Left renal pelvis (tissue), 4 donors: ENCODE measurements around the gene KLHL35. TPM values are rescaled to one million over a fixed set of nuclear protein-coding genes. Genes with fewer than 3 reads are reported as not detected.

ENCODE experiments used
- DNase-seq, 4 donors: peaks; one replicate each; pipeline ENCODE4 v3.0.0-alpha.2; 2013; ENCODE audit warnings: low read depth in 4 of 4, low spot score in 3 of 4
- polyA plus RNA-seq, 4 donors: library from polyadenylated mRNA; unstranded; fragments of 120-200 nt; gene quantifications; one replicate each; pipeline ENCODE4 v1.2.1, GENCODE V29; 2013; ENCODE audit not compliant: insufficient read length in 4 of 4

Gene KLHL35
- polyA plus RNA-seq = 1 to 10 TPM in 1 of 4 donors, under 1 TPM in 3; 0.57 to 2.4 (median 0.69) TPM

DNA sequence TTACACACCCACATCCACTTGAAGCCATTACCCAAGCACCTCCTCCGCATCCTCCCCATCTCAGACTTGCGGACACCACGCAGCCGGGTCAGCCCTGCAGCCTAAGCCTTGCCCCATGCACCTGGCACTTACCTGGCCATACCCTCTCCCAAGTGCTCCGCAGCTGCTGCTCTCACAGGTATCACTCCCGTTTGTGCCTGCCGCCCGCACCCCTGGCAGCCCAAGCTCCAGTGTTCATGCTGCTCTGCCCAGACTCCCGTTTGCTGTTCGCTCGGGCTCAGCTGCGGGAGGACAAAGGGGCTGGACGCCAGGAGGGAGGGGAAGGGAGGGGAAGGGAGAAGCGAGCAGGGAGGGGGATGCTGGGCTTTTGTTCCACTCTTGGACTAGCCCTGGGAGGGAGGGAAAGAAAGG is at the start of gene KLHL35:
Gene KLHL35, minus strand, starts transcription at position 293 of the 411 bp plus-strand sequence. CDS start 2,574 bp downstream, outside the sequence.
- no peak for DNase-seq

DNA sequence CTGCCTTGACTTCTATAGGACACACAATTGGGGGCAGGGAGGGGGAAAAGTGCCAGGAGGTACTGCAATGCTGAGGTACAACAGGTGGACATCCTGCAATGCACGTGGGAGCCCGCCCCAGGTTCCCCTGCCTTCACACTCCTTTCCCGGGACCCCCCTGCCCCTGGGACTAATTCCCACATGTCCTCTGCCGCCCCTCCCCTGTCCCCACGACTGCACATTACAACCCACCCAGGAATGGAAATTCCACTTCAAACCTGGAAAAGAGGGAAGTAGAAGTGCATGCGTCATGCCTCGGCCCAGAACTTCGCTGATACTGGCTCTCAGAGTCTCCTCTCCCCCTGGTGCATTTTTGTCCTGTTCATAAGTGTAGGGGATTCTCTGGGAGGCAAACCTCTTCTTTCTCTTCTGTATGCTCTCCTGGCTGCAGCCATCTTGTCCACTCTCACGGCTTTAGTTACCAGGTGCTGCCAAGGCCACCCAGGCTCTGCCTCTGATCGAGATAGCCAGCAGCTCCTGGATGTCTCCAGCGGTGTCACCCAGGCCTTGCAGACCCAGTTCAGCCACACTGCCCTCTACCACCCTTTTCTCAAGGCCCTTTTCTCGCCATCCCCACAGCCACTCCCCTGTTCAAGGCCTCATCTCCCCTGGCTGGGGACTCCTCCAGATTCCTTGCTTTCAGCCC is 49.1 kb upstream of the KLHL35 start:
- no peak for DNase-seq

- no peak for DNase-seq
Measured at GRCh38 chr11:75481223-75481921, 48.4 kb upstream of the KLHL35 start.

DNA sequence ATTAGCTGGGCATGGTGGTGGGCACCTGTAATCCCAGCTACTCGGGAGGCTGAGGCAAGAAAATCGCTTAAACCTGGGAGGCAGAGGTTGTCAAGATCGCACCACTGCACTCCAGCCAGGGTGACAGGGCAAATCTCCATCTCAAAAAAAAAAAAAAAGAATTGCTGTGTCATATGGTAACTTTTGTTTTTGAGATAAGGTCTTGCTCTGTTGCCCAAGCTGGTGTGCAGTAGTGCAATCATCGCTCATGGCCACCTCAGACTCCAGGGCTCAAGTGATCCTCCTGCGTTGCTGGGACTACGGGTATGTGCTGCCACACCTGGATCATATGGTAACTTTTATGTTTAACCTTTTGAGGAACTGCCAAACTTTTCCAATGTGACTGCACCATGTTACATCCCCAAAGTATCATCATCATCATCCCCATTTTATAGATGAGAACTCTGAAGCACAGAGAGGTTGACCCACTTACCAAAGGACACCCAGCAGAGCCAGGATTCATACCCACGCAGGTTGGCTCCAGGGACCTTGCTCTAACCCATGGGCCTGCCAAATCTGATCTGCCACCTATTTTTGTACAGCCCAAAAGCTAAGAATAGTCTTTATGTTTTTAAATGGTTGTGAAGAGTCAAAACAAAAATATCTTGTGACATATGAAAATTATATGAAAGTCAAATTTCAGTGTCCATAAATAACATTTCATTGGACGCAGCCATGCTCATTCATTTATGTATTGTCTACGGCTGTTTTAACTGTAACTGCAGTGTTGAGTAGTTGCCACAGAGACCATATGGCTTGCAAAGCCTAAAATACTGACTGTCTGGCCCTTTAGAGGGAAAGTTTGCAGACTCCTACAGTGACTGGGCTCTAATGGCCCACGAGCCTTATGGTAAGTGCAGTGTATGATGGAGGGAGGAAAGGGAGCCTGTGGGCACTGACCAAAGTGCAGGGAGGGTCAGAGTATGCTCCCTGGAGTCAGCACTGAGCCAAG is 47.5 kb upstream of the KLHL35 start:
- DNase-seq = no peak

DNA sequence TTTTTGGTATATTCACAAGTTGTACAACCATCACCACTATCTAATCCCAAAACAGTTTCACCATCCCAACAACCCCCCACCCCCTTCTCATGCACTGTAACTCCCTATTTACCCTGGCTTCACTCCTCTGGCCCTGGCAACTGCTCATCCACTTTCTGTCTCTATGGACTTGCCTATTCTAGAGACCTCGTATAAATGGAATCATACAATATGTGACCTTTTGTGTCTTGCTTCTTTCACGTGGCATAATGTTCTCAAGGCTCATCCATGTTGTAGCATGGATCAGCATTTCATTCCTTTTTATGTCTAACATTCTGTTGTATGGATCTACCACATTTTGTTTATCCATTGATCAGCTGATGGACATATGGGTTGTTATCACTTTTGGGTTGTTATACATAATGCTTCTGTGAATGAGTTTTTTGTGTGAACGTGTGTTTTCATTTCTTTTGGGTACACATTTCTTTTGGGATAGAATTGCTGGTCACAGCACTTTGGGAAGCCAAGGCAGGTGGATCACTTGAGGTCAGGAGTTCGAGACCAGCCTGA is 46.7 kb upstream of the KLHL35 start:
- DNase-seq = no peak

DNA sequence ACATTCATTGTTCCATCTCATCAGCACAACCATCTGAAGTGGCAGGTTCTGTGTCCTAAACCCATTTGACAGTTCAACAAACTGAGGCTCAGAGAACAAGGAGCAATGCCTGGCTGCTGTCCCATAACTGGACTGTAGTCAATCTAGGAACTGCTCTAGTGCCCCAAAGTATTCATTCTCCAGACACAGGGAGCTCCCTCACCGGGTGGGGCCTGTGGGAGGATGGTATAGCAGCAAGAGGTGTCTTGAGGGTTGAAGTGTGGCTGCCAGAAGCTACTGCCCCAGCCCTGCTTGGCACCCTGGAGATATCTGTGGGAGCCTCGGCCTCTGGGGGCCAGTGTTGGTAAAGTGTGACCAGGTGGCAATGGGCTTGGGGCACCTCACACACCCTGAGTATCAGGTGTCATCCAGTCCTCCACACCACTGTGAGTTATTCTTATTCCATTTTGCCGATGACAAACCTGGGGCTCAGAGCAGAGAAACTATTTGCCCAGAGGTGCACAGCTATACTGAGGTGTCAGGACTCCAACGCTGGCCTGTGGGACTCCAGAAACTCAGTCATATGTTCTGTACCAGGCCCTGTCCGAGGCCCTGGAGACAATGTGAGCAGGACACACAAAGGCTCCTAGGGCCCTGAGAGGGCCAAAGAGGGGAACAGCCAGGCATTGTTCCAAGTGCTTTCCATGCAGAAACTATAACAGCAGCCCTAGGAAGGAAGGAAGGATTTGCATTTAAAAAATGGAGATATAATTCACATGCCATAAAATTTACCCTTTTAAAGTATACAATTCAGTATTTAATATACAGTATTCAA is 46.0 kb upstream of the KLHL35 start:
- no peak for DNase-seq

DNA sequence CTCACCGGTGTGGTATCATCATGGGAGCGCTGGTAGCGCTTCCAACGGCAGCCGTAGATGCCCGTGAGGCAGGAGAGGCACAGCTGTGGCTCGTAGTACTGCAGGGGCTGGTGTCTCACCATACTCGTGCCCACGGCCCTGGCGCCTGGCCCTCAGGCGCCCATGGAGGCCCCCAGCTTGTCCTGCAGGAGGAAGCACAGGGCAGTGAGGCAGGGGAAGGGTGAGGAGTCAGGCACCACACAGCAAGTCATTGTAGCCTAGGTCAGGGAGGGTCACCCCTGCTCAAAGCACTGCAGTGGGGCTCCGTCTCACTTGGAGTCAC is 44.6 kb upstream of the KLHL35 start:
- DNase-seq = no peak

- DNase-seq = no peak
Measured at GRCh38 chr11:75476739-75477613, 44.0 kb upstream of the KLHL35 start.

GRCh38 chr11:75475767-75476650 is 43.0 kb upstream of the KLHL35 start:
- DNase-seq = no peak

- DNase-seq = no peak
Measured at GRCh38 chr11:75474878-75475766, 42.1 kb upstream of the KLHL35 start.

DNA sequence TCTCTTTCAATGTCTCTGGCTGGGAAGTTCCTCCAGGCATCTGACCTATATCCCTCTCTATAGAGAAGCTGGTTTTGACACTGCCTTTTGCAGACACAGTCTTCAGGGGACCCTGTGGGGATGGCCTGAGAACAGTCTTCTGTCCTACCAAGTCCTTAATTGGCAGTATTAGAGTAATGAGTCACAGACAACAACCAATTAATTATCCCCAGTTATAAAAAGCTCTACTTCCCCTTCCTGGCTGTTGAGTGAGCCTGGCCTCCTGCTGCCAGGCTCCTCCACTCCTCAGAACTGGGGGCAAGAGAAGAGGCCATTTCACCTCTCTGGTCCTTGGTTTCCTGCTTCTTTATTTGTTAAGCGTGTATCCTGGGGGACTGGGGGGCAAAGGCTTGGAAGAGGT is 41.2 kb upstream of the KLHL35 start:
- DNase-seq = no peak

DNA sequence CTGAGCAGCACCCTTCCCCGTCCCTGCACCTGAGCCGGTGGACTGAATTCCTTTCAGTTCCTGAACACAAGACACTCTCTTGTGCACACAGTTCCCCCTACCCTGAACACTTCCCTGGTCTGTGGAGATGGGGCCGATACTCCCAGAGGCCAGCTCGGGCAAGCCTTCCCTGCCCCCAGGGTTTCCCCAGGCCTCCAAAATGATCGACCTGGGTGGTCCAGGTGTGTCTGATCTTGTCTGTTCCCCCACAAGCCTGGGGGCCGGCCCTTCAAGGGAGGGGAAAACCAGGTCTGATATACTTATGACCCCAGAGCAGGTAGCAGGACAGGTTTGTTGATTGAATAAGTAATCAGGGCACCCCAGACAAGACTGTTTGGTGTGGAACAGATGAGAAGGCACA is 40.7 kb upstream of the KLHL35 start:
- DNase-seq = no peak

- no peak for DNase-seq
Measured at GRCh38 chr11:75472081-75472732, 39.2 kb upstream of the KLHL35 start.

GRCh38 chr11:75471176-75471973 is 38.4 kb upstream of the KLHL35 start:
- DNase-seq = no peak

DNA sequence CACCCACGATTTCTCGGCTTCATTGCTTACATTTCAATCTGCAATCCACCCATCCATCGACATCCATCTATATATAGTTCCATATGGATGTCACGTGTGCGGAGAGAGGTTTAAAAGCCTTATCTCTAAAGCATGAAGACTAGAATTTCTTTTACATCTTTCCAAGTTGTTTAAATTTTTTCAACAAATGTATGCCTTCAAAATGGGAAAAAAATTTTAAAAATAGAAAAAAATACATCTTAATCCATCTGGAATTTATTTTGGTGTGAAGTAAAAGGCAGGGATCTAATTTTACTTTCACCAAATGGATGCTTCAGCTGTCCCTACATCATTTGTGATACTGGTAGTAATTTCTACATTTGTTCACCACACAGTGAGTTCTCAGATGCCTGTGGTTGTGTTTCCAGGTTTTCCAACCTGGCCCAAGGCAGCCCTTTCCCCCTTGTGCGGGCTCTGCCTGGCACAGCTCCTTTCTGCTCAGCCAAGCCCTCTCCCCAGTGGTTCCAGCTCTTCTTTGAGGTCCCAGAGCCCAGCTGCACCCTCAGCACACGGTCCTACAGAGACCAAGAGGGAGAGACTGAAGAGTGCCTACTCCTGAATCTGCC is 37.6 kb upstream of the KLHL35 start:
- DNase-seq = no peak
